Measurements from ENCODE around the gene SPN.
"Not testable (repeated sequence)": the region's sequence is repeated elsewhere in the genome, so short reads cannot be mapped to it uniquely, and the experiment has no call there.

The SPN gene

GRCh38 chr16:29663016-29663806 is at the start of gene SPN:
Gene SPN, plus strand, starts transcription at chr16:29663247. Its CDS starts 482 bp downstream, at chr16:29663729.
- H3K79me2 ChIP-seq (ENCODE audit: low read length): no peaks in the 10 kb centered on the region
- H3K27ac ChIP-seq (ENCODE audit: low read length): peak within 1 kb of the TSS; percentile 15; the same call in 1 of the 2 replicates
- no peak within 1 kb of the TSS for H3K9ac ChIP-seq (ENCODE audit: low read length)
- peak within 1 kb of the TSS; percentile 47 for H3K4me2 ChIP-seq (ENCODE audit: low read length)
- no peaks in the 10 kb centered on the region for H3K9me3 ChIP-seq (ENCODE audit: insufficient read depth, low read length)
- H3K36me3 ChIP-seq (replicated peaks; ENCODE audit: low read depth, low read length): no peaks in the 10 kb centered on the region
- H3K4me3 ChIP-seq (ENCODE audit: low read length): no peak within 1 kb of the TSS
- H3K27me3 ChIP-seq (ENCODE audit: low read depth, low read length): no peaks in the 10 kb centered on the region
- TF ChIP-seq EZH2phosphoT487 (IDR thresholded peaks at IDR 0.05; ENCODE audit: low read depth): no peak
- TF ChIP-seq, protein P1, sequence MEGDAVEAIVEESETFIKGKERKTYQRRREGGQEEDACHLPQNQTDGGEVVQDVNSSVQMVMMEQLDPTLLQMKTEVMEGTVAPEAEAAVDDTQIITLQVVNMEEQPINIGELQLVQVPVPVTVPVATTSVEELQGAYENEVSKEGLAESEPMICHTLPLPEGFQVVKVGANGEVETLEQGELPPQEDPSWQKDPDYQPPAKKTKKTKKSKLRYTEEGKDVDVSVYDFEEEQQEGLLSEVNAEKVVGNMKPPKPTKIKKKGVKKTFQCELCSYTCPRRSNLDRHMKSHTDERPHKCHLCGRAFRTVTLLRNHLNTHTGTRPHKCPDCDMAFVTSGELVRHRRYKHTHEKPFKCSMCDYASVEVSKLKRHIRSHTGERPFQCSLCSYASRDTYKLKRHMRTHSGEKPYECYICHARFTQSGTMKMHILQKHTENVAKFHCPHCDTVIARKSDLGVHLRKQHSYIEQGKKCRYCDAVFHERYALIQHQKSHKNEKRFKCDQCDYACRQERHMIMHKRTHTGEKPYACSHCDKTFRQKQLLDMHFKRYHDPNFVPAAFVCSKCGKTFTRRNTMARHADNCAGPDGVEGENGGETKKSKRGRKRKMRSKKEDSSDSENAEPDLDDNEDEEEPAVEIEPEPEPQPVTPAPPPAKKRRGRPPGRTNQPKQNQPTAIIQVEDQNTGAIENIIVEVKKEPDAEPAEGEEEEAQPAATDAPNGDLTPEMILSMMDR (IDR thresholded peaks at IDR 0.05; ENCODE audit: low read depth, low read length): no peak
- no peaks in the 10 kb centered on the region for H4K20me1 ChIP-seq (ENCODE audit: insufficient read depth, low read length)
- H3K4me1 ChIP-seq (ENCODE audit: low read length): peaks cover 43% of the 10 kb centered on the region
- no peak within 1 kb of the TSS for H2AFZ ChIP-seq (ENCODE audit: low read depth, low read length)

DNA sequence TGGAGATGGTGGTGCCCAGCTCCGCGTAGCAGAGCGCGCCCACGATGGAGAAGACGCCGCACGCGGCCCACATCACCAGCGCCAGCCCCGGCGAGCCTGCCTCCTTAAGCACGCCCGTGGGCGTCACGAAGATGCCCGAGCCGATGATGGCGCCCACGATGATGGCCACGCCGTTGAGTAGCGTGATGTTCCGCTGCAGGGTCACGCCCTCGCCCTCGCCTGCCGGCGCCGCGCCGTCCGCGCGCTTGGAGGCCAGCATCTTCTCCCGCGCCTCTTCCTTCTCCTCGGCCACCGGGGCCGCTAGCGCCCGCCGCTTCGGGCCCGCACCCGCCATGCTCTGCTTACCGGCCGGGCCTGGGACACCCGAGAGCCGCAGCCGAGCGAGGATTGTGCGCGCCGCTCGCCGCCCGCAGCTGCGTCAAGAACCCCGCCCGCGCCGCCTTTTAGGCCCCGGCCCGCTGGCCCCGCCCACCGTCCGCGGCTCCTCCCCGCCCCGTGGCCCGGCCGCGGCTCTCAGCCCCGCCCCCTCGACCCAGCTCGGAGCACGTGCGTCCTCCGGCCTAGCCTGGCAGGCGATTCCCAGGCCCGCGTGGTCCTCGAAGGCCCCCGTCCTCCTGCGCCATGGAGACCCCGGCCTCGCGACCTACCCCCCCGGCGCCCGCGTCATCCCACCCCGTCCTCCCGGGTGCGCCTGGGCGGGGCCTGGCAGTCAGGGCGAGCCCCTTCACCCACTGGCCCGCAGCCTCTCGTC is 49.6 kb upstream of the SPN start:
- not testable (repeated sequence) for H2AFZ ChIP-seq (ENCODE audit: low read depth, low read length); H3K27me3 ChIP-seq (ENCODE audit: low read depth, low read length); H4K20me1 ChIP-seq (ENCODE audit: insufficient read depth, low read length); H3K36me3 ChIP-seq (replicated peaks; ENCODE audit: low read depth, low read length); H3K9me3 ChIP-seq (ENCODE audit: insufficient read depth, low read length); H3K4me1 ChIP-seq (ENCODE audit: low read length)
- Histone ChIP-seq H3K79me2 (ENCODE audit: low read length) (peaks cover 43% of the 10 kb centered on the region), H3K4me3 (ENCODE audit: low read length) (peak overlapping the region; percentile 94), H3K27ac (ENCODE audit: low read length) (peak overlapping the region; percentile 74), H3K4me2 (ENCODE audit: low read length) (peak overlapping the region; percentile 73), H3K9ac (ENCODE audit: low read length) (peak overlapping the region; percentile 88)

GRCh38 chr16:29614691-29615314 is 48.2 kb upstream of the SPN start:
- not testable (repeated sequence) for H3K4me2 ChIP-seq (ENCODE audit: low read length); H3K4me1 ChIP-seq (ENCODE audit: low read length); H2AFZ ChIP-seq (ENCODE audit: low read depth, low read length); H3K27ac ChIP-seq (ENCODE audit: low read length); H3K9ac ChIP-seq (ENCODE audit: low read length); H3K4me3 ChIP-seq (ENCODE audit: low read length); H3K27me3 ChIP-seq (ENCODE audit: low read depth, low read length); H3K9me3 ChIP-seq (ENCODE audit: insufficient read depth, low read length); H4K20me1 ChIP-seq (ENCODE audit: insufficient read depth, low read length); H3K36me3 ChIP-seq (replicated peaks; ENCODE audit: low read depth, low read length)
- peaks cover 31% of the 10 kb centered on the region for H3K79me2 ChIP-seq (ENCODE audit: low read length)

- not testable (repeated sequence) for H3K27ac ChIP-seq (ENCODE audit: low read length); H3K4me1 ChIP-seq (ENCODE audit: low read length); H2AFZ ChIP-seq (ENCODE audit: low read depth, low read length); H3K4me2 ChIP-seq (ENCODE audit: low read length); H3K4me3 ChIP-seq (ENCODE audit: low read length); H3K27me3 ChIP-seq (ENCODE audit: low read depth, low read length); H3K9me3 ChIP-seq (ENCODE audit: insufficient read depth, low read length); H3K9ac ChIP-seq (ENCODE audit: low read length); H3K36me3 ChIP-seq (replicated peaks; ENCODE audit: low read depth, low read length); H4K20me1 ChIP-seq (ENCODE audit: insufficient read depth, low read length)
- H3K79me2 ChIP-seq (ENCODE audit: low read length): peaks cover 21% of the 10 kb centered on the region
These were observed 46.9 kb upstream of the SPN start for GRCh38 chr16:29616127-29616526.

DNA sequence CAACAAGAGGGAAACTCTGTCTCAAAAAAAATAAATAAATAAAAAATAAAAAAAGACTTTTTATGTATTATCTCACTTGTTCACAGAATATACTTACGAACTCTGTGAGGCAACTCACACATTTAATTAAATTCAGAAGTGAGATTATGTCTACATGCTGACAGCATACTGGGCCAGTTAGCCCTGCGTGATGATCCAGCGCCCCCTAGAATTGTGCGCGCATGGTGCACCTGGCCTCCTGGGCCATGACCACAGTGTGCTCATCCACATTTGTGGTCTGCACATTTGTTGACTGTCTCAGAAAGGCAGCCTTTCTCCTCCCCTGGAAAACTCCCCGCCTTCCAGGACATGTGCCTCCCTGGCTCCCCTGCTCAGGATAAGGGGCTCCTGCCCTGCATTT is 42.5 kb upstream of the SPN start:
- not testable (repeated sequence) for H3K27me3 ChIP-seq (ENCODE audit: low read depth, low read length); H3K36me3 ChIP-seq (replicated peaks; ENCODE audit: low read depth, low read length)
- TF ChIP-seq, protein P1 (IDR thresholded peaks at IDR 0.05; ENCODE audit: low read depth, low read length): peak; percentile 23

DNA sequence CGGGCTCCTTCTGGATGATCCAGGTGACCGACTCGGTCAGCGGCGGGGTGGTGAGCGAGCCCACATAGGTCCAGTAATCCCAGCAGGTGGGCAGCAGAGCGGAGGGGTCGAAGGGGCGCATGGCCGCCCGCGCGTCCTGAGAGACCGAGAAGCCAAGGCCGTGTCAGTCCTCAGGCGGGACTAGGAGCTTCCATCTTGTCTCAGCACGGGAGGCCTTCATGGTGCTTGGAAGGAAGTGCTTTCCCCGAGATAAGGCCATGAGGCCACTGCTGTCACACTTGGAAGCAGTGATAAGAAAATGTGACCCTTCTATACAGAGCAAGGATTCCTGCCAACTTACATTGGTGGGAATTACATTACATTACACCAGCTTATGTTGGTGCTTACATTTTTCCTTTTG is 40.3 kb upstream of the SPN start:
- not testable (repeated sequence) for H3K4me2 ChIP-seq (ENCODE audit: low read length); H3K9me3 ChIP-seq (ENCODE audit: insufficient read depth, low read length); H4K20me1 ChIP-seq (ENCODE audit: insufficient read depth, low read length); H3K36me3 ChIP-seq (replicated peaks; ENCODE audit: low read depth, low read length); H2AFZ ChIP-seq (ENCODE audit: low read depth, low read length); H3K4me3 ChIP-seq (ENCODE audit: low read length); H3K27me3 ChIP-seq (ENCODE audit: low read depth, low read length); H3K79me2 ChIP-seq (ENCODE audit: low read length); H3K27ac ChIP-seq (ENCODE audit: low read length); H3K9ac ChIP-seq (ENCODE audit: low read length)
- peaks cover 11% of the 10 kb centered on the region for H3K4me1 ChIP-seq (ENCODE audit: low read length)

More for the DNA sequence above, 42.5 kb upstream of the SPN start:
- not testable (repeated sequence) for H3K4me2 ChIP-seq (ENCODE audit: low read length); H3K4me3 ChIP-seq (ENCODE audit: low read length); H3K27ac ChIP-seq (ENCODE audit: low read length); H3K9ac ChIP-seq (ENCODE audit: low read length); H3K4me1 ChIP-seq (ENCODE audit: low read length); H4K20me1 ChIP-seq (ENCODE audit: insufficient read depth, low read length); H3K79me2 ChIP-seq (ENCODE audit: low read length); H3K9me3 ChIP-seq (ENCODE audit: insufficient read depth, low read length); H2AFZ ChIP-seq (ENCODE audit: low read depth, low read length)

GRCh38 chr16:29623253-29623652 is 39.8 kb upstream of the SPN start:
- H3K36me3 ChIP-seq (replicated peaks; ENCODE audit: low read depth, low read length); H3K4me3 ChIP-seq (ENCODE audit: low read length); H3K27me3 ChIP-seq (ENCODE audit: low read depth, low read length); H3K9ac ChIP-seq (ENCODE audit: low read length); H2AFZ ChIP-seq (ENCODE audit: low read depth, low read length); H3K9me3 ChIP-seq (ENCODE audit: insufficient read depth, low read length); H3K27ac ChIP-seq (ENCODE audit: low read length); H3K4me2 ChIP-seq (ENCODE audit: low read length); H3K79me2 ChIP-seq (ENCODE audit: low read length); H4K20me1 ChIP-seq (ENCODE audit: insufficient read depth, low read length): not testable (repeated sequence)
- H3K4me1 ChIP-seq (ENCODE audit: low read length): peaks cover 11% of the 10 kb centered on the region

Data from OCI-LY3 (cell line).